HG03064 (cell line): ENCODE data around the gene PGBD5.
A peak's percentile ranks its signal among the peaks of the same experiment; 100 is the strongest.

ENCODE experiments used
- ATAC-seq: cut with Tn5 transposase; IDR thresholded peaks from one replicate; pipeline ENCODE4 v1.9.1; 2021; ENCODE audit warnings: low read depth; ENCODE audit not compliant: unreplicated experiment

The PGBD5 gene

GRCh38 chr1:230287674-230288315, 138.3 kb downstream of the PGBD5 start:
- no peak for ATAC-seq

DNA sequence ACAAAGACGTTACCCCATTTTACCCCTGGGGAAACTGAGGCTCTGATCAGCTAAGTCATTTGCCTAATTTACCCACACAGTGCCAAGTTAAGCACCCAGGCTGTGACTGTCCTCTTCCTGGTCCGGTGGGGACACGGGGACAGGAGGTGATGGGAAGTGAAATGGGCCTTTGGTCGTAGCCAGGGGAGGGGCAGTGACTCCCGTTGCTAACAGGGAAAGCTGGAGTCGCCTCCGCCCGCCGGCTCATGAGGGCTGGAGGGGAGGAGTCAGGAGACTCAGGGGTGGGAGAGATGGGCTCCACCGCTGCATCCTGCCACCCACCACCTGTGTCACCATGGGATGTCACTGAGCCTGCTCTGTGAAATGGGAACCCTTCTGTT, 139.3 kb downstream of the PGBD5 start:
- no peak for ATAC-seq

DNA sequence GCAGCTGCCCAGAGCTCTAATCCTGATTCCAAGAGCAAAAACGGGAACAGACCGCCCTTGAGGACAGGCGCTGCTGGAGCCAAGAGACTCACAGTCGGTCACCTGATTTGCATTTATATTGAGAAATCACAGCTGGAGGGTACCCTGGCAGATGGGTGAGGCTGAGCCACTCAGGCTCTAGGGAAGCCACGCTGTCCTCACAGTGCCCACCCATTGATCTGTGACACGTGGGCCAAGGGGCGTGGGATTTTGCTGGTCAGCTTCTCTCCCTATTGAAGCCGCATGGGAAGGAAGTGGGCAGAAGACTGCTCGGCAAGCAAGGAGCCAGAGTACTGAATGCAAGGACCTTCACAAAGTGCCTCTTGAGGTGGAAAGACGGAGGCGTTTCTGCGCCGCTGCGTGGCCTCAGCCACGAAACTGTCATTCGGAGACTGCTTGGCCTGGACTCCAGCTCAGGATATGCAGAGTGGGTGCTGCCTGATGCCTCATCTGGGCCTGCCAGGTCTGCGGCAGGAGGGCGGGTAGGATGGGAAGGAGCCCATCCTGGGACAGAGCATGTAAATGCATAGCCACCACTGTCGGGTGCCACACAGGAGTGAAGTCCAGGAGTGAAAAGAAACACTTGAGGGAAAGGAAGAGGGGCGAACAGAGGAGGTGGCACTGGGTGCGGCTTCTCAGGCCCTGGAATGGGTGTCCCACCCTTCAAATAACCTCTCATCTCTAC, 139.8 kb downstream of the PGBD5 start:
- ATAC-seq = no peak

DNA sequence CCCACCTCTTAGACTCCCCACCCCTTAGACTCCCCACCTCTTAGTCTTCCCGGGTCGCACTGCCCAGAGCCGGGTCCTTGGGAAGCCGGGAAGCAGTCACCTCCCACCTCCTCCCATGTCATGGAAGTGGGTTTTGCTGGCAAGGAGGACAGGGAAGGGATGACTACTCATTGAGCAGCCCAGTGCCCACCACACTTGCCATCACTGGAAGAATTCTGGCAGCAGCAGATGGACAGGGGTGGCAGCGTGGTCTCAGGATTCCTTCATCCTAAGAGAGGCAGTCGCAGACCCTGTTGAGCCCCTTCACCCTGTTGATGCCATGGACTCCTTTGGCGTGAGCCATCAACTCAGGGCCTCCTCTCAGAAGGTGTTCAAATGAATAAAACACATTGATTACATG, 140.8 kb downstream of the PGBD5 start:
- no peak for ATAC-seq

DNA sequence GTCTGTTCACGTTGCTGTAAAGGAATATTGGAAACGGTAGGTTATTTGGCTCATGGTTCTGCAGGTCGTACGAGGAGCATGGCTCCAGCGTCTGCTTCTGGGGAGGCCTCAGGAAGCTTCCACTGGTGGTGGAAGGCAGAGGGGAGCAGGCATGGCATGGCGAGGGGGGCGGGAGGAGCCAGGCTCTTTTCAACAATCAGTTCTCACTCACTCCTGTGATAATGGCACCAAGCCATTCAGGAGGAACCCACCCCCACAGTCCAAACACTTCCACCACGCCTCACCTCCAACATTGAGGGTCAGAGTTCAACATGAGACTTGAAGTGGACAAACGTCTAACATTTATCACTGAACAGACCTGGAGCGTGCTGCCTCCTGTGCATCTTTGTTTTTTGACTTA, 141.2 kb downstream of the PGBD5 start:
- ATAC-seq = no peak

DNA sequence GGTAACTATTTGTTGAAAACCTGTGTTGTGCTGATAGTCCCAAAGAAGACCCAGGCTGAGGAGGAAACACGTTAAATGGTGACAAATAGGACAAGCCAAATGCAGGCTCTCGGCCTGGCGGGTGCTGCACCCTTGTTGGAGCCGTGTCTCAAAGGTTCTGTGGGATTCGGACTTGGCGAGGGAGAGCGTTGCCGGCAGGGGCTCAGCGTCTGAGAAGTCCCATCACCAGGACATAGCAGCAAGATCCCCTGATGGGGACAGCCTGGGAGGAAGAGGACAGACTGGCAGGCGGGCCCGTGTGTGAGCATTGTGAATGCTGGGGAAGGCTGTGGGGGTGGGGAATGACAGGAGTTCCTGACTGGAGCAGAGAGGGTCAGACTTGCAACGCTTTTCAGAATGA, 142.5 kb downstream of the PGBD5 start:
- no peak for ATAC-seq

DNA sequence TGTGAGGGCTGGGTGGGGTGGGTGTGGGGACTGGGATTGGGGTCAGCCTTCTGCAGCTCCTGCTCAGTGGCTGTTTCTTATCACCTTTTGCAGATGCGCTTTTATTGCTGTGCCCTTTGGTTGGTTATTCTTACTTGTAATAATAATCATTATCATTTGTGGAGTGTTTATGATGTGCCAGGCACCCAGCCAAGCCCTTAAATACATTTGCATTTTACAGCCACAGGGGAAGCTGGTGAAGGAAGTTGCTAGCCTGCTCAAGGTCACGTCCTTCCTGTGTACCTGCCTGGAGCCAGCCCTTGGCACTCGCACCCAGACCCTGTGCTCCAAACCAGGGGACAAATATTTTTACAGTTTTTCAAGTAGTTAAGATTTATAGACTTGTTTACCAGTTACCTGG, 144.0 kb downstream of the PGBD5 start:
- ATAC-seq = no peak

DNA sequence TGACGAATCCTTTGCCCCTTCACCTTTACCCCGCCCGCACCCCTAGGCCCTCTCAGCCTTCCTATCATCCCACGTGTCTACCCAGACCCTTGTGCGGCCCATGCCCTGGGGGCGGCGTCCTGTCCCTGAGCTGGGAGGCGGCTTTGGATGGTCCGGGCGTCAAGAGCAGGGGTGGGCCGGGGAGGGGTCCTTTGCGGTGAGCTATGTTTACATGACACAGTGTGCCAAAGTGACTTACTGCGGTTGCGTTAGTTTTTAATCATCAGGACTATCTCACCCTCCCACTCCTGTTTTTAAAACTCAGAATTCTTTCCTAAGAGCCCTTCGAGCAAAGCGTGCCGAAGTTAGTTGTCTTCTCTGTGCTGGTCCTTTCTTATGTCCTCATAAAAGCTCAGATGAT, 144.6 kb downstream of the PGBD5 start:
- no peak for ATAC-seq

- no peak for ATAC-seq
Observed at GRCh38 chr1:230280906-230281413, 145.2 kb downstream of the PGBD5 start.

DNA sequence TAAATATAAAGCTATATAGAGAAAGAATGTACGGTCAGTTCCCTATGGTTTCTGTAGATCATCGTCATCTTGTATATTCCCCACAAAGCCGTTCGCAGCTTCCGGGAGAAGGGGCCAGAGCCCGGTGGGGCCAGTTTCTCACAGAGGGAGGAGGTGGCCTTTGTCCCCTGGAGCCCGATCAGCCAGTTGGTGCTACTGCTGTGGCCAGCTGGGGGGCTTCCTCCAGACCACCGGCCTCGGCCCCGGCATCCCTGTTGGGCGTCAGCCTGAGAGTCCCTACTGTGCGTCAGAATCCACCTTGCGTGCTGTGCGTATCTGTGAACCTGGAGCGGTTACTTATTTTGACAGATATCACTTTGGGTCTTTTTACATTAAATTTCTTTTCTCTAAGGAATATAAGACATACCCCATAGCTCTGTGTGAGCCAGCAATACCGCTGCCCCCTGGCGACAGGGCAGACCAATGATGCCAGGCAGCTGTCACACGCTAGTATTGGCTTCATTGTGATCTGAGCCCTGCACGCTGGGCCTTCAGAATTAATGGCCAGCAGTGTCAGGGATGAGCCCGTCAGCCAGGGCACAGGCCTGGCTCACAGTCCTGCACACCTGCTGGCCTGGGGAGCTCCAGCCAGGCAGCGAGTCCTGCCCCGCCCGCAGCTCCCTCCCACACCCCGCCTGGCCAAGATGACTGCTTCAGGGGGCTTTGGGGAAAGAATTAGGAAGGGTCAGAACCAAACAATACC, 145.9 kb downstream of the PGBD5 start:
- ATAC-seq = no peak

- ATAC-seq = no peak
Observed at GRCh38 chr1:230279583-230279945, 146.6 kb downstream of the PGBD5 start.

GRCh38 chr1:230278871-230279582, 147.1 kb downstream of the PGBD5 start:
- no peak for ATAC-seq

GRCh38 chr1:230278376-230278775, 147.8 kb downstream of the PGBD5 start:
- no peak for ATAC-seq

- peak; percentile 56 for ATAC-seq
Observed at GRCh38 chr1:230277201-230278025, 148.7 kb downstream of the PGBD5 start.

DNA sequence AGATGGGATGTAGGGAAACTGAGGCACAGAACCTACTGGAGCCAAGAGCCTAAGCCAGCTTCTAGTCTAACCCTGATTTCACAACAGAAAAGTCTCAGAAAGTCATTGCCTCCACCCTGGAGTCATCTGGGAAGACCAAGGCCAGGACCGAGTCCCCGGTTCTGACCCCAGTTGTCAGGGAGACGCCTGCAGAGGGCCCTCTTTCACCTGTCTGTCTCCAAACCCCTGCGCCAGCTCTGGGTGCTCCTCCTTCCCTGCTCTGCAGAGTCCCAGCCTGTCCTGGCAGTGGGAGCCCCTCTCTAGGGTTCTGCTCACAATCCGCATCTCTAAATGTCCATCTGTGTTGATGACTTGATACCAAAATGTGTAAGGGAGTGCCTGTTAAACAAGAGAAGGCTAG, 149.7 kb downstream of the PGBD5 start:
- no peak for ATAC-seq

DNA sequence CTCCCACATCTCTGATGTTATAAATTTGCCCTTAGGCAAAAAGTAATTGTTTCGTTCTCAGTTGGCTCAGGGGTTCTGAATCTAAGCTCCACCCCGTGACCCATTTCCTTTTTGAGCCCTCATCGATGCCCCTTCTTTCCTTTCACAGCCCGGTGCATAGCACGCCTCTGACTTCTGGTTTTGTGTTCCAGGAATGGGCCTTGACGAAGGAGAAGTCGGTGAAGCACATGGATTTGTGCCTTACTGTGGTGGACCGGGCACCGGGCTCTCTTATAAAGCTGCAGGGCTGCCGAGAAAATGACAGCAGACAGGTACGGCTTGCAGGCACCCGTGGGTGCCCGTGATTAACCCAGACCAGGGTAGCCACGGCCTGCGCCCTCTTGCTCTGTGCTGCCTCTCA, 151.9 kb downstream of the PGBD5 start:
- no peak for ATAC-seq

DNA sequence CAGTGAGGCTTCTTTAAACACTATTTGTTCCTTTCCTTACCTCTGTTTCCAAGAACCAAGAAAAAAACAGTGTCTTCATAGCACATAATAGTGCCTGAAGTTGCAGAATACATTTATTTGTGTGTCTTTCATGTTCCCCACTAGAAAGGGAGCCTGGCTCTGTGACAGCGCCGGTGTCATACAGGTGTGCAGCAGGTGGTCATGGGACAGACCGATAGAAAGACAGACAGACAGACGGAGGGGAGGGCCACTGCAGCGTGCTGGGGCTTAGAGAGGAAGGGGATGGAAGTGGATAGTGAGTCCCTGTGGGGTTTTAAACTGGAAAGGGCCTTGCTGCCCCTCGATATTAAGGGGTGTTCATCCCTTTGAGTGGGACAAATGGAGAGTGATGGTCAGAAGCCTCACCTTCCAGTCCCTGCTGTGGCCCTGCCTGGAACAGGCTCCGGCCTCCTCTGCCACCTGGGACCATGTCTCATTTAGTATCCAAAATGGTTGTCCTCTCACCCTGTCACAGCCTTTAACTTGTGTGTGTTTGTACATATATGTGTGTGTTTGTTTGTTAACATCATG, 152.9 kb downstream of the PGBD5 start:
- no peak for ATAC-seq

- no peak for ATAC-seq
Observed at GRCh38 chr1:230272557-230272956, 153.6 kb downstream of the PGBD5 start.

- ATAC-seq = no peak
Observed at GRCh38 chr1:230271300-230272035, 154.7 kb downstream of the PGBD5 start.
